DOHH2 (cell line): ENCODE data around the gene PPP2R2D.

Experiments used
- H3F3A ChIP-seq: fragments of 200-600 bp; sonication (generic), shearing (Covaris generic); 2 replicates; pipeline ENCODE4 v1.6.0; 2016; ENCODE audit warnings: antibody characterized with exemption, mild to moderate bottlenecking; ENCODE audit not compliant: control insufficient read depth, insufficient read depth
- H3K27ac ChIP-seq: fragments of 200-600 bp; sonication (generic); 2 replicates; pipeline ENCODE4 v1.5.1; 2014; ENCODE audit warnings: low read depth, mild to moderate bottlenecking, low read length, moderate library complexity
- H3K27me3 ChIP-seq: fragments of 200-600 bp; sonication (generic); 2 replicates; pipeline ENCODE4 v1.6.1; 2014; ENCODE audit warnings: mild to moderate bottlenecking, low read length, mixed read lengths; ENCODE audit not compliant: control insufficient read depth
- H3K36me3 ChIP-seq: fragments of 200-600 bp; sonication (generic); 2 replicates; pipeline ENCODE4 v1.6.1; 2014; ENCODE audit warnings: mild to moderate bottlenecking, low read length, moderate library complexity, mixed read lengths; ENCODE audit not compliant: control insufficient read depth
- H3K4me1 ChIP-seq: fragments of 200-600 bp; sonication (generic); 2 replicates; pipeline ENCODE4 v1.6.1; 2014; ENCODE audit warnings: mild to moderate bottlenecking, low read length, mixed read lengths; ENCODE audit not compliant: control insufficient read depth
- H3K4me2 ChIP-seq: fragments of 200-600 bp; sonication (generic); 2 replicates; pipeline ENCODE4 v1.6.0; 2014; ENCODE audit warnings: mild to moderate bottlenecking, low read length, moderate library complexity
- H3K4me3 ChIP-seq: fragments of 200-600 bp; sonication (generic); 2 replicates; pipeline ENCODE4 v1.5.1; 2014; ENCODE audit warnings: mild to moderate bottlenecking, low read length, mixed read lengths
- H3K79me2 ChIP-seq: fragments of 200-600 bp; sonication (generic); 2 replicates; pipeline ENCODE4 v1.6.1; 2014; ENCODE audit warnings: mild to moderate bottlenecking, low read length, mixed read lengths; ENCODE audit not compliant: control insufficient read depth
- H3K9me2 ChIP-seq: fragments of 200-600 bp; sonication (generic); replicated peaks from 2 replicates; pipeline ENCODE4 v1.6.1; 2014; ENCODE audit warnings: mild to moderate bottlenecking, low read length, mixed read lengths; ENCODE audit not compliant: control insufficient read depth
- H3K9me3 ChIP-seq: fragments of 200-600 bp; sonication (generic); 2 replicates; pipeline ENCODE4 v1.6.1; 2014; ENCODE audit warnings: antibody characterized with exemption, low read length, mixed read lengths; ENCODE audit not compliant: control insufficient read depth, insufficient read depth
- H4K20me1 ChIP-seq: fragments of 200-600 bp; sonication (generic); 2 replicates; pipeline ENCODE4 v1.6.0; 2014; ENCODE audit warnings: low read depth, mild to moderate bottlenecking, antibody characterized with exemption, low read length, moderate library complexity; ENCODE audit not compliant: control insufficient read depth, insufficient read depth
- EZH2phosphoT487 ChIP-seq: fragments of 200-600 bp; sonication (generic); IDR thresholded peaks from 2 replicates; pipeline ENCODE4 v1.6.1; 2017; ENCODE audit warnings: borderline replicate concordance, mild to moderate bottlenecking, antibody characterized with exemption, low read length, moderate library complexity, mixed read lengths
- TF ChIP-seq, protein P1 (sequence below): fragments of 200-600 bp; sonication (generic); IDR thresholded peaks from one replicate; pipeline ENCODE4 v1.5.1; 2014; ENCODE audit warnings: antibody characterized with exemption, mild to moderate bottlenecking, low read depth, low read length; ENCODE audit not compliant: poor library complexity, severe bottlenecking

PPP2R2D gene

DNA sequence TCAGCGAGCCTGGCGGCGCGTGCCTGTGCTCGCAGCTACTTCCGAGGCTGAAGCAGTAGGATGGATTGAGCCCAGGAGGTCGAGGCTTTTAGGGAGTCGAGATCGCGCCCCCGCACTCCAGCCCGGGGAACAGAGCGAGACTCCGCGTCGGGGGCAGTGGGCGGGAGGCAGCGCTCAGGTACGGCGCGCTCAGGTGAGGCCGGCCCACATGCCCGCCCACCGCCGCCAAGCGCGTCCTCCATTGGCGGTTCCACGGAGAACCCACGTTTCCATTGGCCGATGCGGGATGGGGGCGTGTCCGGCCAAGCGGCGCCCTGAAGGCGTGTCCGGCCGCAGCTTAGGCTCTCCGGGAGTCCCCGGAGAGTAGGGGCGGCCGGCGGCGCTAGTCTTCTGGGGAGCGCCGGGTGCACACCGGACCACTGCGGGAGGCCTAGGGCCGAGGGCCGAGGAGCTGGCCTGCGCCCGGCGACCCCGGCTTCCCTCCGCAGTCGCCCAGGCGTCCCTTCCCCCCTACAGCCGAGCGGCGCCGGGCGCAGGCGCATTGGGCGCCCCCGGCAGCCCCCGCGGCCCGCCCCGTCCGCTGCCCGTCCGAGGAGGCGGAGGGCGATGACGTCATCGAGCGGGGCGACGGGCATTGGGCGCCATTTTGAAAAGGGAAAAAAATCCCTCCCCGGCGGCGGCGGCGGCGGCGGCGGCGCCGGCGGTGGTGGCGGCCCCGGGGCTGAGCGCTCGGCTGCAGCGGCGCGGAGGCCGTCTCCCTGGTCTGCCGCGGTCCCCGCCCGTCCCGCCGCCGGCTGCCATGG is at the start of gene PPP2R2D:
TSS of gene PPP2R2D (plus strand) at position 659 of the 803 bp plus-strand sequence. CDS start at position 800, 141 bp downstream.
- Histone ChIP-seq H3F3A (no peaks in the 10 kb centered on the region), H4K20me1 (peaks cover 20% of the 10 kb centered on the region), H3K27me3 (peaks cover 17% of the 10 kb centered on the region), H3K4me2 (peak within 1 kb of the TSS; percentile 89), H3K27ac (peak within 1 kb of the TSS; percentile 48), H3K4me1 (peaks cover 34% of the 10 kb centered on the region), H3K9me2 (no peaks in the 10 kb centered on the region), H3K9me3 (no peaks in the 10 kb centered on the region), H3K4me3 (peak within 1 kb of the TSS; percentile 80), H3K36me3 (peaks cover 22% of the 10 kb centered on the region), H3K79me2 (peaks cover 46% of the 10 kb centered on the region)
- TF ChIP-seq, protein P1, sequence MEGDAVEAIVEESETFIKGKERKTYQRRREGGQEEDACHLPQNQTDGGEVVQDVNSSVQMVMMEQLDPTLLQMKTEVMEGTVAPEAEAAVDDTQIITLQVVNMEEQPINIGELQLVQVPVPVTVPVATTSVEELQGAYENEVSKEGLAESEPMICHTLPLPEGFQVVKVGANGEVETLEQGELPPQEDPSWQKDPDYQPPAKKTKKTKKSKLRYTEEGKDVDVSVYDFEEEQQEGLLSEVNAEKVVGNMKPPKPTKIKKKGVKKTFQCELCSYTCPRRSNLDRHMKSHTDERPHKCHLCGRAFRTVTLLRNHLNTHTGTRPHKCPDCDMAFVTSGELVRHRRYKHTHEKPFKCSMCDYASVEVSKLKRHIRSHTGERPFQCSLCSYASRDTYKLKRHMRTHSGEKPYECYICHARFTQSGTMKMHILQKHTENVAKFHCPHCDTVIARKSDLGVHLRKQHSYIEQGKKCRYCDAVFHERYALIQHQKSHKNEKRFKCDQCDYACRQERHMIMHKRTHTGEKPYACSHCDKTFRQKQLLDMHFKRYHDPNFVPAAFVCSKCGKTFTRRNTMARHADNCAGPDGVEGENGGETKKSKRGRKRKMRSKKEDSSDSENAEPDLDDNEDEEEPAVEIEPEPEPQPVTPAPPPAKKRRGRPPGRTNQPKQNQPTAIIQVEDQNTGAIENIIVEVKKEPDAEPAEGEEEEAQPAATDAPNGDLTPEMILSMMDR: no peak
- TF ChIP-seq EZH2phosphoT487: no peak

DNA sequence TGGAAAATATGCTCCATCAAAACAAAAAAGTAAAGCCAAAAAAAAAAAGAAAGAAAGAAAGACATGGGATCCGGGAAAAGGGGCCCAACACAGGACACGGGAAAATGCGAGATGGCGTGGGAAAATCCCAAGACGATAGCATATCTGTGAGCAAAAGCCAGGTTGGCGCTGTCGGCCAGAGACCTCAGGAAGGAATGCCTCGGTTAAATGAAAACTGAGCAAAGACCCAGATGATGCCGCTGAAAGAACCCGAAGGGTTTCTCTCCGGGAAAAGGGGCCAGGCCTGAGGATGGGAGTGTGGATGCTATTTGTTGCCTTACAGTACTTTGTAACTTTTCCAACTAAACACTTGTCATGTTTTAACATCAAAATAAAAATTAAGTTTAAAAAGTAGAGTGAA is 49.5 kb upstream of the PPP2R2D start:
- H3F3A ChIP-seq: no peaks in the 10 kb centered on the region
- no peaks in the 10 kb centered on the region for H3K27me3 ChIP-seq
- no peak overlapping the region for H3K4me2 ChIP-seq
- H3K36me3 ChIP-seq: no peaks in the 10 kb centered on the region
- no peaks in the 10 kb centered on the region for H3K9me3 ChIP-seq
- TF ChIP-seq EZH2phosphoT487: no peak
- TF ChIP-seq, protein P1: no peak
- no peaks in the 10 kb centered on the region for H3K9me2 ChIP-seq
- no peaks in the 10 kb centered on the region for H3K79me2 ChIP-seq
- no peaks in the 10 kb centered on the region for H4K20me1 ChIP-seq
- no peak overlapping the region for H3K4me3 ChIP-seq
- H3K4me1 ChIP-seq: no peaks in the 10 kb centered on the region
- no peak overlapping the region for H3K27ac ChIP-seq

DNA sequence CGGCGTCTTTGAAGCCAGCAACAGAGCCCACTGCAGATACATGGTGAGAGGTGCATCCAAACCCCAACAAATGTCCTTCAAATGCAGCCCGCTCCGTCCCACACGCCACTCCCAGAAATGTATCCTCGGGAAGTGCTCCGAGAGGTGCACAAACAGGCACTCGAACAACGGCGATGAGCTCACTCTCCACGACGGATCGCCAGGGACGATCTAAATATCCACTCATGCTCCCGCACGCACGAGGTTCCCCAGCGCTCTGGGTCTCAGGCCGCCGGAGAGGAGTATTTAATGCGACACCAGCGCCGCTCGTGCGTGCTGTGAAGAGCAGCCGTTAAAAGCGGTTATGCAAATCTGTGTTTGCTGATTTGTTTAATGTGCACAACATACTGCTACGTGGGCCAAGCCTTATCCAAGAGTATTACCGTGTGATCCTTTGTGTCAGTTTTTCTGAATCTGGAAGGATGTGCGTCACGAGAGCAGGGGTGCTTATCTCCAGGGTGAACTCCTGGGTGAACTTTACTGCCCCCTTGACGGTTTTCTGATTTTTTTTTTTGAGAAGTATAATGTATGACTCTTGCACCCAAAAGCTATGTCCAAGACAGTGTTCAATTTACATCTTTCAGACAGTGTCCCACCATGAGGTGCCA is 48.5 kb upstream of the PPP2R2D start:
- no peaks in the 10 kb centered on the region for H4K20me1 ChIP-seq
- no peak for TF ChIP-seq EZH2phosphoT487
- TF ChIP-seq, protein P1: no peak
- H3K36me3 ChIP-seq: no peaks in the 10 kb centered on the region
- H3K27me3 ChIP-seq: no peaks in the 10 kb centered on the region
- H3K27ac ChIP-seq: no peak overlapping the region
- H3F3A ChIP-seq: no peaks in the 10 kb centered on the region
- H3K4me3 ChIP-seq: no peak overlapping the region
- no peaks in the 10 kb centered on the region for H3K9me2 ChIP-seq
- H3K4me2 ChIP-seq: no peak overlapping the region
- no peaks in the 10 kb centered on the region for H3K4me1 ChIP-seq
- H3K9me3 ChIP-seq: no peaks in the 10 kb centered on the region
- H3K79me2 ChIP-seq: no peaks in the 10 kb centered on the region
